Suprapubic skin (tissue), 4 donors: ENCODE measurements around the gene PREP. TPM values are rescaled to one million over a fixed set of nuclear protein-coding genes. Genes with fewer than 3 reads are reported as not detected.

Experiments
- DNase-seq, 2 donors: peaks; one replicate each; pipeline ENCODE4 v3.0.0-alpha.2; 2019; ENCODE audit warnings: low spot score in 2 of 2
- H3K27ac ChIP-seq: fragments of 200-600 bp; sonication (generic); one replicate; pipeline ENCODE4 v1.5.1; 2019
- H3K27me3 ChIP-seq: fragments of 200-600 bp; sonication (generic); one replicate; pipeline ENCODE4 v1.5.1; 2019
- H3K36me3 ChIP-seq: fragments of 200-600 bp; sonication (generic); one replicate; pipeline ENCODE4 v1.5.1; 2019
- H3K4me1 ChIP-seq: fragments of 200-600 bp; sonication (generic); one replicate; pipeline ENCODE4 v1.5.1; 2019
- H3K4me3 ChIP-seq: fragments of 200-600 bp; sonication (generic); one replicate; pipeline ENCODE4 v1.5.1; 2019; ENCODE audit warnings: mild to moderate bottlenecking
- H3K9me3 ChIP-seq: fragments of 200-600 bp; sonication (generic); one replicate; pipeline ENCODE4 v1.5.1; 2019
- EP300 ChIP-seq: sonication (generic); formaldehyde crosslinking; IDR thresholded peaks from one replicate; pipeline ENCODE4 v1.6.1; 2017; ENCODE audit warnings: antibody characterized with exemption
- POLR2A ChIP-seq, 2 donors: fragments of 450-650 bp; IDR thresholded peaks; one replicate each; pipeline ENCODE4 v1.6.1; 2017; ENCODE audit warnings: antibody characterized with exemption in 2 of 2, mild to moderate bottlenecking in 2 of 2, moderate library complexity in 2 of 2
- POLR2AphosphoS5 ChIP-seq, 3 donors: sonication (generic); formaldehyde crosslinking; IDR thresholded peaks; one replicate each; pipeline ENCODE4 v1.6.1; 2017; ENCODE audit warnings: antibody characterized with exemption in 3 of 3
- WGBS: methylation state at CpG from one replicate; pipeline ENCODE4 v1.1.5; 2018; 5-methylcytosine and 5-hydroxymethylcytosine counted together
- total RNA-seq, 4 donors: library from RNA; depleted of rRNA; stranded (reverse); fragments of >200 nt; gene quantifications; one replicate each; pipeline ENCODE4 v1.1.0, GENCODE V29; 2016
- TF ChIP-seq, protein P1 (sequence below), 2 donors: fragments of 200-600 bp in 1 of 2; fragments of 450-650 bp in 1 of 2; sonication (generic) in 1 of 2; IDR thresholded peaks; one replicate each; pipeline ENCODE4 v1.5.1; 2016 to 2019; ENCODE audit warnings: antibody characterized with exemption in 2 of 2, mild to moderate bottlenecking in 1 of 2, moderate library complexity in 1 of 2

PREP gene
- total RNA-seq, 4 donors from 2014 or later = 22.1 to 36.0 (median 30.3) TPM

DNA sequence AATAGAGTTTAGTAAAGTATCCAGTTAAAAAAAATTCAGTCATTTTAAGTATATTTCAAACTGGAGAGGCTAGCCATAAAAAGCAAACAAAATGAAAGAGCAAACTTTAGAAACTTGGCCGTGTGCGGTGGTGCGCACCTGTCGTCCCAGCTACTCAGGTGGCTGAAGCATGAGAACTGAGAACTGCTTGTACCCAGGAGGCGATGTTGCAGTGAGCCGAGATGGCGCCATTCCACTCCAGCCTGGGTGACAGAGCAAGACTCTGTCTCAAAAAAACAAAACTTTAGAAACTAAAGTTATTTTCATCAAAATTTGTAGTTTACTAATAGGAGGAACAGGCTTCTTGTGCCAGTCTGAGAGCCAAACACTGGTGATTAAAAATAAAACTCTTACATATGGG lies 122.8 kb downstream of the PREP start:
- Histone ChIP-seq H3K4me1 (no peaks in the 10 kb centered on the region), H3K27me3 (no peaks in the 10 kb centered on the region), H3K27ac (no peak overlapping the region), H3K9me3 (no peaks in the 10 kb centered on the region), H3K36me3 (peaks cover 70% of the 10 kb centered on the region), H3K4me3 (no peak overlapping the region)
- DNase-seq = no peak
- TF ChIP-seq, protein P1, sequence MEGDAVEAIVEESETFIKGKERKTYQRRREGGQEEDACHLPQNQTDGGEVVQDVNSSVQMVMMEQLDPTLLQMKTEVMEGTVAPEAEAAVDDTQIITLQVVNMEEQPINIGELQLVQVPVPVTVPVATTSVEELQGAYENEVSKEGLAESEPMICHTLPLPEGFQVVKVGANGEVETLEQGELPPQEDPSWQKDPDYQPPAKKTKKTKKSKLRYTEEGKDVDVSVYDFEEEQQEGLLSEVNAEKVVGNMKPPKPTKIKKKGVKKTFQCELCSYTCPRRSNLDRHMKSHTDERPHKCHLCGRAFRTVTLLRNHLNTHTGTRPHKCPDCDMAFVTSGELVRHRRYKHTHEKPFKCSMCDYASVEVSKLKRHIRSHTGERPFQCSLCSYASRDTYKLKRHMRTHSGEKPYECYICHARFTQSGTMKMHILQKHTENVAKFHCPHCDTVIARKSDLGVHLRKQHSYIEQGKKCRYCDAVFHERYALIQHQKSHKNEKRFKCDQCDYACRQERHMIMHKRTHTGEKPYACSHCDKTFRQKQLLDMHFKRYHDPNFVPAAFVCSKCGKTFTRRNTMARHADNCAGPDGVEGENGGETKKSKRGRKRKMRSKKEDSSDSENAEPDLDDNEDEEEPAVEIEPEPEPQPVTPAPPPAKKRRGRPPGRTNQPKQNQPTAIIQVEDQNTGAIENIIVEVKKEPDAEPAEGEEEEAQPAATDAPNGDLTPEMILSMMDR (IDR thresholded peaks at IDR 0.05) = no peak
- TF ChIP-seq POLR2A (IDR thresholded peaks at IDR 0.05) (no peak), POLR2AphosphoS5 (IDR thresholded peaks at IDR 0.05) (no peak), EP300 (no peak)
- 94% methylated on average over 7 of the region's 7 CpGs for WGBS

DNA sequence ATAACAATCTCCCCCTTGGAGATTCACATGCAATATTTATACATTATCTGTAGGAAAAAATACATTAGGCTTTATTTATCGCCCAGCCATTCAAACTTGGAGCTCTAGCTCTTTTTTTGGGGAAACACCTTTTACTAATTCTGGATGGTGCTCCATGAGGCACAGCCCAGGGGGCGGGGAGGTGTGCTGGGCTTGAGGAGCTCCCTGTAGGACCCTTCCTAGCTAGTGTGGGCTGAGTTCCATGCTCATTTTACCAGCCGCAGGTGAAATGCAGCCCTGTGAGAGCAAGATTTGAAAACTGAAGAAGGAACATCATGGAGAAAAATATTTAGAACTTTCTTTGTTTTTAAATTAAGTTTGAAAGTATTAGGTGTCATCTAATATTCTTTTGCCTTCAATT lies 123.4 kb downstream of the PREP start:
- Histone ChIP-seq H3K4me1 (no peaks in the 10 kb centered on the region), H3K4me3 (no peak overlapping the region), H3K27me3 (no peaks in the 10 kb centered on the region), H3K9me3 (no peaks in the 10 kb centered on the region), H3K36me3 (peaks cover 70% of the 10 kb centered on the region), H3K27ac (no peak overlapping the region)
- no peak for TF ChIP-seq EP300
- WGBS = 96% methylated on average over 3 of the region's 3 CpGs
- no peak for DNase-seq

GRCh38 chr6:105278813-105279212 lies 124.1 kb downstream of the PREP start:
- DNase-seq = no peak

GRCh38 chr6:105278035-105278434 lies 124.8 kb downstream of the PREP start:
- Histone ChIP-seq H3K36me3 (peaks cover 70% of the 10 kb centered on the region), H3K27me3 (no peaks in the 10 kb centered on the region), H3K4me3 (no peak overlapping the region), H3K4me1 (no peaks in the 10 kb centered on the region), H3K27ac (no peak overlapping the region), H3K9me3 (no peaks in the 10 kb centered on the region)
- DNase-seq = no peak
- WGBS = 91% methylated on average over 20 of the region's 20 CpGs
- TF ChIP-seq POLR2A (IDR thresholded peaks at IDR 0.05) (no peak), POLR2AphosphoS5 (IDR thresholded peaks at IDR 0.05) (no peak), EP300 (no peak)
- TF ChIP-seq, protein P1 (IDR thresholded peaks at IDR 0.05) = no peak

More at GRCh38 chr6:105278813-105279212, 124.1 kb downstream of the PREP start:
- Histone ChIP-seq H3K4me3 (no peak overlapping the region), H3K36me3 (peaks cover 70% of the 10 kb centered on the region), H3K9me3 (no peaks in the 10 kb centered on the region), H3K27me3 (no peaks in the 10 kb centered on the region), H3K27ac (no peak overlapping the region), H3K4me1 (no peaks in the 10 kb centered on the region)
- 92% methylated on average over 3 of the region's 3 CpGs for WGBS
- TF ChIP-seq, protein P1 (IDR thresholded peaks at IDR 0.05) = no peak
- no peak for TF ChIP-seq POLR2A (IDR thresholded peaks at IDR 0.05)
- no peak for TF ChIP-seq EP300
- TF ChIP-seq POLR2AphosphoS5 (IDR thresholded peaks at IDR 0.05) = no peak

- H3K27me3 ChIP-seq = no peaks in the 10 kb centered on the region
- DNase-seq = no peak
- no peaks in the 10 kb centered on the region for H3K9me3 ChIP-seq
- no peak for TF ChIP-seq EP300
- TF ChIP-seq, protein P1 (IDR thresholded peaks at IDR 0.05) = no peak
- no peak for TF ChIP-seq POLR2A (IDR thresholded peaks at IDR 0.05)
- no peak for TF ChIP-seq POLR2AphosphoS5 (IDR thresholded peaks at IDR 0.05)
- no peak overlapping the region for H3K27ac ChIP-seq
- no peak overlapping the region for H3K4me3 ChIP-seq
- H3K4me1 ChIP-seq = no peaks in the 10 kb centered on the region
- 97% methylated on average over 3 of the region's 3 CpGs for WGBS
- H3K36me3 ChIP-seq = peaks cover 54% of the 10 kb centered on the region
Observed at GRCh38 chr6:105276374-105276773, 126.5 kb downstream of the PREP start.

DNA sequence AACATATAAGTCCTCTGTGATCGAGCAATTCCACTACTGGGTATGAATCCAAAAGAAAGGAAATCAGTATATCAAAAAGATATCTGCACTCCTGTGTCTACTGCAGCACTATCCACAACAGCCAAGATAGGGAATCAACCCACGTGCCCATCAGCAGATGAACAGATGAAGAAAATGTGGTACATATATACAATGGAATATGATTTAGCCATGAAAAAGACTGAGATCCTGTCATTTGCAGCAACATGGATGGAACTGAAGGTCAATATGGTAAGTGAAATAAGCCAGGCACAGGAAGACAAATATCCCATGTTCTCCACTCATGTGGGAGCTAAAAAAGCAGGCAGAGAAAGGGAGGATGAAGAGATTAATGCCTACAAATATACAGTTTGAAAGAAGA lies 127.3 kb downstream of the PREP start:
- TF ChIP-seq POLR2A (IDR thresholded peaks at IDR 0.05) (no peak), EP300 (no peak), POLR2AphosphoS5 (IDR thresholded peaks at IDR 0.05) (no peak)
- TF ChIP-seq, protein P1 (IDR thresholded peaks at IDR 0.05) = no peak
- no peak overlapping the region for H3K4me3 ChIP-seq
- no peaks in the 10 kb centered on the region for H3K9me3 ChIP-seq
- DNase-seq = no peak
- WGBS = 97% methylated on average over 2 of the region's 2 CpGs
- no peaks in the 10 kb centered on the region for H3K27me3 ChIP-seq
- no peaks in the 10 kb centered on the region for H3K4me1 ChIP-seq
- H3K36me3 ChIP-seq = peaks cover 45% of the 10 kb centered on the region
- no peak overlapping the region for H3K27ac ChIP-seq
